GM13976 (cell line): ENCODE results near the gene TGM6.

Source experiments
- DNase-seq: peaks from one replicate; pipeline ENCODE4 v3.0.0; 2012; ENCODE audit warnings: low spot score
- CTCF ChIP-seq: IDR thresholded peaks from 2 replicates; pipeline ENCODE4 v1.5.1; 2012; ENCODE audit warnings: borderline replicate concordance, mild to moderate bottlenecking; ENCODE audit not compliant: insufficient read depth; ENCODE audit errors: extremely low read depth, missing control alignments, control extremely low read depth
- in situ Hi-C: fragments of 300-500 bp; cut with MboI; formaldehyde crosslinking; loops from one replicate; pipeline ENCODE4 v1.12.0; 2022; ENCODE audit warnings: low sequenced_read_pairs, mixed read lengths, inconsistent platforms; ENCODE audit not compliant: unreplicated experiment

Gene TGM6

GRCh38 chr20:2361035-2361593 lies 19.6 kb upstream of the TGM6 start:
- no peak for DNase-seq
- no peak for TF ChIP-seq CTCF
- in situ Hi-C loops, result no loop called here

- no peak for TF ChIP-seq CTCF
- in situ Hi-C loops, result no loop called here
- DNase-seq, result no peak
Observed at GRCh38 chr20:2363187-2363586, 17.5 kb upstream of the TGM6 start.

GRCh38 chr20:2363587-2363986 lies 17.1 kb upstream of the TGM6 start:
- DNase-seq, result no peak
- TF ChIP-seq CTCF, result no peak
- in situ Hi-C loops, result no loop called here

GRCh38 chr20:2364044-2364443 lies 16.7 kb upstream of the TGM6 start:
- no peak for TF ChIP-seq CTCF
- in situ Hi-C loops, result no loop called here
- DNase-seq, result no peak

GRCh38 chr20:2365091-2365490 lies 15.6 kb upstream of the TGM6 start:
- no peak for TF ChIP-seq CTCF
- no peak for DNase-seq
- in situ Hi-C loops, result no loop called here

GRCh38 chr20:2365666-2366065 lies 15.0 kb upstream of the TGM6 start:
- in situ Hi-C loops, result no loop called here
- TF ChIP-seq CTCF, result no peak
- no peak for DNase-seq

- DNase-seq, result no peak
- in situ Hi-C loops, result no loop called here
- no peak for TF ChIP-seq CTCF
Observed at GRCh38 chr20:2368621-2369020, 12.1 kb upstream of the TGM6 start.
